Hematopoietic multipotent progenitor cell treated with erythropoietin and hydrocortisone succinate and interleukin-3 and kit ligand, for 4 days (in vitro differentiated cells): Measurements from ENCODE around the gene SEC24C.

Experiments used
- DNase-seq: peaks from one replicate; pipeline ENCODE4 v3.0.0-alpha.2; 2015

Gene SEC24C

DNA sequence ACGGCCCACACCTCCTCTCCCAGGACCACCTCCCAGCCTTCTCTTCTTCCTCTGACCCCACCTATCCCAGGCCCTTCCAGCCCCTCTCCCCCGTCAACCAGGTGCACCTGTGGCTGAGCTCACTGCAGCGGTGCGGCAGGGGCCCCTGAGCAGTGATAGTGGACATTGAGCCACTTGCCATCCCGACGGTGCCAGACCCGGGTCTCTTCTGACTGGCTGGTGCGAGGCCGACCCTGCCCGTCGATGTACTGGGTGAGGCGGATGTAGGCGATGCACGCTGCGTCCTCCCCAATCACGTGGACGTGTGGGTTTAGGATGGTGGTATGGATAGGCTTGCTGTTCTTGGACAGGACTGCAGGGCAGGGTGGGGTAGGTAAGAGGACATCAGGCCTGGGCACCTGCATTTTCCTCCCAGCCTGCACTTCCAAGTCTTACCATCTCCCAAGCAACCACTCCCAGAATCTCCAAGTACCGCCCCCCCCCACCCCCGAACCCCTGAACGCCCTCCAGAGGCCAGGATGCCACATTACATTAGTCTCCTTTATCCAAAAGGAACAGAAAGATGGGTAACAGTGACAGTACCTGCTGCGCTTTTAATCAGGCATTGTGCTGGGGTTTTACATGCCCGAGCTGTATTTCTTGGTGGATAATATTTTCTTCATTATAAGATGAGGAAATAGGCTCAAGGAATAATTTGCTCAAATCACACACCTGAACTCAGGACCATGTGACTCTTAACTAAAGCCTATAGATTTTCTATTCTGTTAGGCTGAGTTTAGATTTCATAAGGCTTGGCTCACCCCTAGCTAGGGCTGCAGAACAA, 70.9 kb downstream of the SEC24C start:
- peak; percentile 51 for DNase-seq

DNA sequence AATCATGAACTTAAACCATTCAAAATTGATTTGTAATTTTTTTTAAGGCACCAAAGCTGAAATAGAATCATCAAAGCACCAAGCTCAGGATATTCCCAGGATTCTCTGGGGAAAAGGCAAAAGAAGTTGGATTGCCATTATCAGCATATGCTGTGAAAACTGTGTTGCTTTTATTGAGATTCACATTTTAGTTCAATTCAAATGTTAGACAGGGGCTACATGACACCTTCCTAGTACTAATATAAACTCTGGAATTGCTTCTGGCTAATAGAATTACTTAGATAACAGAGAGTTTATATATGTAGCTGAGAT, 71.5 kb downstream of the SEC24C start:
- no peak for DNase-seq

DNA sequence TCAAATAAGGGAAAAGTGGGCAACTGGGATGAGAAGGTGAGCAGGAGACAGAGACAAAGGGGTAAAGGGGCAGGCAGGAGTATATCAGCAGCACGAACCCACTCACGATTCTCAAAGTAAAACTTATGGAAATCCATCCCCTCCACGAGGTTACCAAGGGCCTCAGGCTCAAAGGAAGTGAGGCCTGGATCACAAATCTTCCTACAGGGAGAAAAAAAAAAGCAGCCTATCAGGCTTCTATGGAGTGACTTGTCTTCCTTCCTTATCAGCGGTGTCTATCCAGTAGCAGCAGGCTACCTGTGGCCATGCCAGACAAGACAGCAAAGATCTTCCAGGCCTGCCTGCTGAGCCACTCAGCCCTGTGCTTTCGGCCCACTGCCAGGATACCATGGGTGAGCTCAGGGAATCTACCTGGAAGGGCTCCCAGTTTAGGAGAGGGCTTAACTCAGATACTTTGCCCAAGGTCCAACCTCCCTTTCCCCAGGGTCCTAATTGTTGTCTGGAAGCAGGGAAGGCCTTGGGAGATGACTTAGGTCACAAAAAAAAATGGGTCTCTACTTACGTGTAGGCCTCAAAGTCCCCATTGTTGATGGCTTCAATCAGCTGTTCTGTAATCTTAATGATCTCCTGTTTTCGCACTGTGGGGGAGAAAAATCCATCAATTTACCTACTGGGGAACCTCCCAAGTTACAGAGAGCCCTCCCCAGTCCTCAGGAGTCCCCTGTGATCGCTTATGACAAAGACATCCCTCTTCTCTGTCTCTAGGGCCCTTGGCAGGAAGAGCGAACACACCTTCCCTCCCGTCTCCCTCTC, 73.0 kb downstream of the SEC24C start:
- DNase-seq = no peak

DNA sequence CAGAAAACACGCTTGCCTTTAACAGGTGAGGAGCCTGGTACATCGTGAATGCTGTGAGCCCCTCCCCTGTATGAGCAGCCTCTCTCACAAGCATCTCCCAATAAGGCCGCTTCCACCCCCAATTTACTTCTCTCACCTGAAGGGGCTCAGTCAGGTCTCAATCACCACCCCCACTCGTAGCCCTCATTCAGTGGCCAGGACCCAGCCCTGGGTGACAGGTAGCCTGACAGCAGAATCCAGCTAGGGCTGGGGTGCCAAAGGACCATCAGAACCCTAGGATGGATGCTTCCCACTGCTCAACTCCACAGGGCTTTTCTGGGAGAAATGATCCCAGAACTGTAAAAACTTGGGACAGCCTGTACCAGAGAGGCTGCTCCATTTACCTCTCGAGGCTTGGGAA, 73.7 kb downstream of the SEC24C start:
- no peak for DNase-seq

DNA sequence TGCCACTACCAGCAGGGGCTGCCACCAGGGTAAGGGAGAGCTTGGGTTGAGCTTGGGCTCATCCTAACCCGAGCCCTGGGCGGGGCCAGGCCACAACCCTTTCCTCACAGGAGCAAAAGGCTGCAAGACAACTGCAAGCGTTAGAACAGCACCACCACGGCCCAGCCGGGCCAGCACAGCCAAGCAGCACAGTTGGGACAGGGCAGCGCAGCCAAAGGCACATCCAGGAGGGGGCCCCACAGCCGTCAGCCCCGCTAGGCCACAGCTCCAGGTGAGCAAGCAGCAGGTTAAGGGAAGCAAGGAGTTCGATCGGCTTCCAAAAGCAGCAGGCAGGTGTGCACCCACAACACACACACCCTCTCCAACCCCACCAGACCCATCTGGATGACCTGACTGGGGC, 74.2 kb downstream of the SEC24C start:
- DNase-seq = no peak

DNA sequence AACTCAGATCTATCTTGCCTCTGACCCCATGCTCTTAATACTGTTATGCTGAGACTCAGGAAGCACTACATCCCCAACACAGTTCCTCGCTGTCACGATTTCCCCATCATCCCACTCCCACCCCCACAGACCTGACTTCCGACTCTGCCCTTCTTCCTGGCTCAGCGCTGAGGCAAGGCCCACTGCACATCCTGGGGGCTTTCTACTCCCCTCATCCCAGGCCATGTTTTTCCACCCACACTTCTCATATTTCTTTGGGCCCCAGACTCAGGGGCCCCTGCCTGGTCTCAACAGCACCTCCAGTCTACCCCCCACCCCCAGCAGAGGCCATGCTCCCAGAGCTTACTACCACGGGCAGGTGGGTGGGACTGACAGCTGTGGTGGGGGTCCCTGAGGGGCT, 74.9 kb downstream of the SEC24C start:
- DNase-seq = no peak

DNA sequence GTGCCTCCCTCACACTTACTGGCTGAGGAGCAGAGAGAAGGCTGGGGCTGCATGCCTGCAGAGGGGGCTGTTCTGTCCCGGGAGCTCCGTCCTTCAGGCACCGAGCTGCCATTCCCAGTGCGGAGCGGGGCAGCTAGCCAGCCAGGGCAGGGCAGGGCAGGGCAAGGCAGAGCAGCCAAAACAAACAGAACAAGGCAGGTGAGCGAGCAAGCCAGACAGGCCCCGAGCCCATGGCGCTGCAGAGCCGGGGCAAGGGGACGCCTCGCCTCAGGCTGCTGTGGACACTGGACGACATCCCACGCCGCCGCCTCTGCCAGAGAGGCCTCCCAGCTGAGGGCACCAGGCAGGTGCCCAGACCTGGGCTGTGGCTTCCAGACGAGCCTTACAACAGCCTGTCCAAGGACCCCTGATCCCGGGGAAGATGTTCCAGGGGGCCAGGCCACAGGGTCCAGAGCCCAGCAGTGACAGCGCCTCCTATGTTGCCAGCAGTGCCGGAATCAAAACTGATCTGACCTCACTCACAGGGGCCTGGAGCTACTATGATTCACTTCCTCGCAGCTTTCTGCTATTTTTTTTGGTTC, 75.4 kb downstream of the SEC24C start:
- DNase-seq = no peak
